Measurements from ENCODE around the gene HIP1. TPM values are rescaled to one million over a fixed set of nuclear protein-coding genes. Genes with fewer than 3 reads are reported as not detected.
"Not testable (repeated sequence)": the region's sequence is repeated elsewhere in the genome, so short reads cannot be mapped to it uniquely, and the experiment has no call there.

Gene HIP1
- total RNA-seq, 1 donor from 2014 or later = 51.5 TPM

- H3K36me3 ChIP-seq; ATAC-seq; H3K27me3 ChIP-seq (ENCODE audit: low read depth); DNase-seq; intact Hi-C loops (cut with DNase I); H3K27ac ChIP-seq; H3K4me1 ChIP-seq; H3K9me3 ChIP-seq; H3K4me3 ChIP-seq: not testable (repeated sequence)
Observed at GRCh38 chr7:75492020-75492419, 246.7 kb downstream of the HIP1 start, which contains the start of gene SPDYE5. SPDYE5 (plus strand) TSS chr7:75492320; CDS start chr7:75494048, 1,728 bp downstream.

- H3K9me3 ChIP-seq; H3K27me3 ChIP-seq (ENCODE audit: low read depth); intact Hi-C loops (cut with DNase I); H3K36me3 ChIP-seq; H3K4me1 ChIP-seq: not testable (repeated sequence)
- Histone ChIP-seq H3K27ac (peak within 1 kb of the TSS; percentile 80), H3K4me3 (peak within 1 kb of the TSS; percentile 80)
- peak; percentile 97 for DNase-seq
- peak; percentile 100 for ATAC-seq
Observed at GRCh38 chr7:75485979-75486643, 252.6 kb downstream of the HIP1 start, which contains the start of gene POM121C. POM121C (minus strand) TSS chr7:75486299; CDS start chr7:75441496, 44,803 bp downstream.

GRCh38 chr7:75485355-75485978 lies 253.3 kb downstream of the HIP1 start:
- Histone ChIP-seq H3K4me3 (peak overlapping the region; percentile 80), H3K27ac (peak overlapping the region; percentile 80)
- H3K4me1 ChIP-seq; DNase-seq; H3K27me3 ChIP-seq (ENCODE audit: low read depth); intact Hi-C loops (cut with DNase I); H3K36me3 ChIP-seq; H3K9me3 ChIP-seq: not testable (repeated sequence)
- ATAC-seq = peak in 1 of 2 donors; percentile 6

Other genes with a start within 250 kb of the HIP1 start
- not detected for gene SPDYE5, start 246.6 kb downstream of the HIP1 start, total RNA-seq
- not detected for gene CCL26, start 33.3 kb upstream of the HIP1 start, total RNA-seq
- 4.1 TPM for gene CCL24, start 74.9 kb upstream of the HIP1 start, total RNA-seq
- 72.5 TPM for gene RHBDD2, start 140.1 kb upstream of the HIP1 start, total RNA-seq
- gene POR, start 176.2 kb upstream of the HIP1 start, total RNA-seq = 244 TPM

All from lower lobe of right lung (tissue), 2 donors.